Stimulated activated CD4-positive, alpha-beta T cell treated with anti-CD3 and anti-CD28 coated beads, Interleukin-12 subunit alpha, Interleukin-12 subunit beta, amount 100 ng/mL, for 4 hours (primary cell): ENCODE data around the gene IFITM1.
"Not testable (repeated sequence)": the region's sequence is repeated elsewhere in the genome, so short reads cannot be mapped to it uniquely, and the experiment has no call there.

ENCODE experiments used
- DNase-seq: peaks from one replicate; pipeline ENCODE4 v3.0.0-alpha.2; 2020

Gene IFITM1

GRCh38 chr11:350033-350722 is 36.3 kb downstream of the IFITM1 start:
- not testable (repeated sequence) for DNase-seq

GRCh38 chr11:350723-351255 is 36.9 kb downstream of the IFITM1 start:
- DNase-seq = no peak

- no peak for DNase-seq
Observed at GRCh38 chr11:351411-351810, 37.6 kb downstream of the IFITM1 start.

GRCh38 chr11:352456-353031 is 38.7 kb downstream of the IFITM1 start:
- DNase-seq = no peak

- DNase-seq = no peak
Observed at GRCh38 chr11:353179-353873, 39.5 kb downstream of the IFITM1 start.

GRCh38 chr11:355581-356458 is 42.0 kb downstream of the IFITM1 start:
- DNase-seq = peak; percentile 85

- DNase-seq = no peak
Observed at GRCh38 chr11:356610-357009, 42.8 kb downstream of the IFITM1 start.

GRCh38 chr11:357582-357981 is 43.7 kb downstream of the IFITM1 start:
- no peak for DNase-seq

- no peak for DNase-seq
Observed at GRCh38 chr11:358129-358800, 44.4 kb downstream of the IFITM1 start.

- no peak for DNase-seq
Observed at GRCh38 chr11:359181-359714, 45.4 kb downstream of the IFITM1 start.

- no peak for DNase-seq
Observed at GRCh38 chr11:360326-361280, 46.8 kb downstream of the IFITM1 start.

GRCh38 chr11:362642-363442 is 49.0 kb downstream of the IFITM1 start:
- no peak for DNase-seq

GRCh38 chr11:363443-363805 is 49.6 kb downstream of the IFITM1 start:
- DNase-seq = not testable (repeated sequence)

GRCh38 chr11:363948-364761 is 50.3 kb downstream of the IFITM1 start:
- DNase-seq = peak; percentile 45
